Smooth muscle cell (in vitro differentiated cells): ENCODE results near the gene SORBS2. TPM values are rescaled to one million over a fixed set of nuclear protein-coding genes. Genes with fewer than 3 reads are reported as not detected.

Experiments used
- DNase-seq: peaks from one replicate; lab custom pipeline; 2025; ENCODE audit not compliant: unreplicated experiment; lab: John Stamatoyannopoulos, UW
- H2AFZ ChIP-seq: fragments of 200-600 bp; sonication (generic); 2 replicates; pipeline ENCODE4 v1.6.0; 2016; ENCODE audit warnings: antibody characterized with exemption, low read depth, mild to moderate bottlenecking
- H3F3A ChIP-seq: fragments of 200-600 bp; sonication (generic); 2 replicates; pipeline ENCODE4 v1.6.0; 2017; ENCODE audit warnings: antibody characterized with exemption, low read depth
- H3K27ac ChIP-seq: fragments of 200-600 bp; sonication (generic); 2 replicates; pipeline ENCODE4 v1.5.1; 2016; ENCODE audit warnings: low read depth, mild to moderate bottlenecking
- H3K27me3 ChIP-seq: fragments of 200-600 bp; sonication (generic); 2 replicates; pipeline ENCODE4 v1.6.1; 2016; ENCODE audit warnings: low read depth, mild to moderate bottlenecking
- H3K36me3 ChIP-seq: fragments of 200-600 bp; sonication (generic); 2 replicates; pipeline ENCODE4 v1.5.1; 2016; ENCODE audit warnings: low read depth
- H3K4me1 ChIP-seq: fragments of 200-600 bp; sonication (generic); 2 replicates; pipeline ENCODE4 v1.5.1; 2016; ENCODE audit warnings: low read depth
- H3K4me2 ChIP-seq: fragments of 200-600 bp; sonication (generic); 2 replicates; pipeline ENCODE4 v1.6.0; 2016; ENCODE audit warnings: mild to moderate bottlenecking
- H3K4me3 ChIP-seq: fragments of 200-600 bp; sonication (generic); 2 replicates; pipeline ENCODE4 v1.5.1; 2016; ENCODE audit warnings: mild to moderate bottlenecking
- H3K79me2 ChIP-seq: fragments of 200-600 bp; sonication (generic); 2 replicates; pipeline ENCODE4 v1.6.0; 2016; ENCODE audit warnings: low read depth, mild to moderate bottlenecking
- H3K9ac ChIP-seq: fragments of 200-600 bp; sonication (generic); 2 replicates; pipeline ENCODE4 v1.6.0; 2016; ENCODE audit warnings: low read depth
- H3K9me3 ChIP-seq: fragments of 200-600 bp; sonication (generic); replicated peaks from 2 replicates; pipeline ENCODE4 v1.5.1; 2016; ENCODE audit warnings: low read depth
- H4K20me1 ChIP-seq: fragments of 200-600 bp; sonication (generic); 2 replicates; pipeline ENCODE4 v1.6.0; 2016; ENCODE audit warnings: low read depth
- WGBS: methylation state at CpG from one replicate; pipeline ENCODE4 v1.1.7; 2016; ENCODE audit warnings: low lambda C conversion rate; 5-methylcytosine and 5-hydroxymethylcytosine counted together
- polyA plus RNA-seq: library from polyadenylated mRNA; unstranded; fragments of >200 nt; fragmentation: Nextera tagmentation; extraction: Ambion mirVana; gene quantifications from 2 replicates; pipeline ENCODE4 v1.2.1, GENCODE V29; 2016
- total RNA-seq: library from RNA; depleted of rRNA; stranded (reverse); fragments of >200 nt; gene quantifications from 2 replicates; pipeline ENCODE4 v1.2.3, GENCODE V29; 2014
- TF ChIP-seq, protein P1 (sequence below): fragments of 200-600 bp; sonication (generic); IDR thresholded peaks from 2 replicates; pipeline ENCODE4 v1.5.1; 2017; ENCODE audit warnings: borderline replicate concordance, mild to moderate bottlenecking, antibody characterized with exemption; ENCODE audit not compliant: insufficient read depth, poor library complexity, severe bottlenecking

SORBS2 gene
- total and polyA plus RNA-seq, 2 experiments from 2014 or later: 9.0 to 36.6 TPM

DNA sequence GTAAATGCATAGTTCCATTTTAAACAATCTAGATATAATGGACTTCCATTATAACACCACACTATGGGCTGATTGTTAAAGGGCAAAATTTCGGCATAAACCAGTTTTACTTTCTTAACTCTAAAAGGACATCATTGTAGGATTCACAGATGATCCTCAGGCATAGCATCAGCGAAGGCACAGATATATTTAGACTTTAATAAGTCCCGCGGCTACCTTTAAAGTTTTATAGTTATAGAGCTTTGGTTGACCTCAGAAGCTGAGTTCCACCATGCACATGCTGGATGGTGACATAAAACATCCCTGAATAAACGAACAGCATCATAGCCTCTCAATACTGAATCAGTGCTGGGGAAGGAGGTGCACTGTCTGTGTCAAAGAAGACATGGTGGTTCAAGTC is 151.7 kb downstream of the SORBS2 start:
- no peak overlapping the region for H3K27ac ChIP-seq
- no peak overlapping the region for H3K9ac ChIP-seq
- TF ChIP-seq, protein P1, sequence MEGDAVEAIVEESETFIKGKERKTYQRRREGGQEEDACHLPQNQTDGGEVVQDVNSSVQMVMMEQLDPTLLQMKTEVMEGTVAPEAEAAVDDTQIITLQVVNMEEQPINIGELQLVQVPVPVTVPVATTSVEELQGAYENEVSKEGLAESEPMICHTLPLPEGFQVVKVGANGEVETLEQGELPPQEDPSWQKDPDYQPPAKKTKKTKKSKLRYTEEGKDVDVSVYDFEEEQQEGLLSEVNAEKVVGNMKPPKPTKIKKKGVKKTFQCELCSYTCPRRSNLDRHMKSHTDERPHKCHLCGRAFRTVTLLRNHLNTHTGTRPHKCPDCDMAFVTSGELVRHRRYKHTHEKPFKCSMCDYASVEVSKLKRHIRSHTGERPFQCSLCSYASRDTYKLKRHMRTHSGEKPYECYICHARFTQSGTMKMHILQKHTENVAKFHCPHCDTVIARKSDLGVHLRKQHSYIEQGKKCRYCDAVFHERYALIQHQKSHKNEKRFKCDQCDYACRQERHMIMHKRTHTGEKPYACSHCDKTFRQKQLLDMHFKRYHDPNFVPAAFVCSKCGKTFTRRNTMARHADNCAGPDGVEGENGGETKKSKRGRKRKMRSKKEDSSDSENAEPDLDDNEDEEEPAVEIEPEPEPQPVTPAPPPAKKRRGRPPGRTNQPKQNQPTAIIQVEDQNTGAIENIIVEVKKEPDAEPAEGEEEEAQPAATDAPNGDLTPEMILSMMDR: no peak
- no peaks in the 10 kb centered on the region for H3K36me3 ChIP-seq
- no peaks in the 10 kb centered on the region for H3K79me2 ChIP-seq
- H3F3A ChIP-seq: no peaks in the 10 kb centered on the region
- H3K4me2 ChIP-seq: no peak overlapping the region
- no peak overlapping the region for H2AFZ ChIP-seq
- H3K27me3 ChIP-seq: no peaks in the 10 kb centered on the region
- H3K4me3 ChIP-seq: no peak overlapping the region
- peaks cover 3% of the 10 kb centered on the region for H3K4me1 ChIP-seq
- DNase-seq: no peak
- no peaks in the 10 kb centered on the region for H4K20me1 ChIP-seq
- WGBS: 92% methylated on average over 5 of the region's 5 CpGs
- no peaks in the 10 kb centered on the region for H3K9me3 ChIP-seq

GRCh38 chr4:185657699-185658098 is 154.3 kb downstream of the SORBS2 start:
- TF ChIP-seq, protein P1: no peak
- DNase-seq: no peak
- no peaks in the 10 kb centered on the region for H3K36me3 ChIP-seq
- no peaks in the 10 kb centered on the region for H3K27me3 ChIP-seq
- H2AFZ ChIP-seq: no peak overlapping the region
- no peak overlapping the region for H3K4me3 ChIP-seq
- WGBS: 96% methylated on average over 1 of the region's 1 CpG
- H3K79me2 ChIP-seq: no peaks in the 10 kb centered on the region
- H3K27ac ChIP-seq: no peak overlapping the region
- no peak overlapping the region for H3K4me2 ChIP-seq
- no peaks in the 10 kb centered on the region for H3F3A ChIP-seq
- H3K9me3 ChIP-seq: no peaks in the 10 kb centered on the region
- peaks cover 3% of the 10 kb centered on the region for H3K4me1 ChIP-seq
- H3K9ac ChIP-seq: no peak overlapping the region
- no peaks in the 10 kb centered on the region for H4K20me1 ChIP-seq

DNA sequence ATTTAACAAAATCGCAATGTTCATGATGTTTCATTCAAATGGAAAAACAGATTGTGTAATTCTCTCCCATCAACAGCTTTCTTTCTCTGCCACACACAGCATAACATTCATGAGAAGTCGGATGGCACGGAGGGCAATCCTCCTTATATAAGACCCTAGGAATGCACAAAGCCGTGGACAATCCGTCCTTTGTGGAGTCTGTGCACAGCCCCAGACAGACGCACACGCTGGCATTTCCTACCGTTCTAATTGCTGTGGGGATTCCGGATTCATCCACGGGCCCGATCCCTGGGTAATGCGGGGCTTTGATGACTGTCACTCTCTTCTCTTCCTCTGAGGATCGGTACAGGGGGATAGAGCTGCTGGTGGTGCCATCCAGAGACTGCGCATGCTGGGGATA is 154.8 kb downstream of the SORBS2 start:
- TF ChIP-seq, protein P1: no peak
- no peaks in the 10 kb centered on the region for H3F3A ChIP-seq
- peak overlapping the region; percentile 42 for H3K4me2 ChIP-seq
- H3K4me3 ChIP-seq: no peak overlapping the region
- no peaks in the 10 kb centered on the region for H3K9me3 ChIP-seq
- no peak overlapping the region for H2AFZ ChIP-seq
- H3K27ac ChIP-seq: no peak overlapping the region
- no peak overlapping the region for H3K9ac ChIP-seq
- H3K36me3 ChIP-seq: no peaks in the 10 kb centered on the region
- no peak for DNase-seq
- WGBS: 66% methylated on average over 14 of the region's 14 CpGs
- no peaks in the 10 kb centered on the region for H3K27me3 ChIP-seq
- no peaks in the 10 kb centered on the region for H3K79me2 ChIP-seq
- no peaks in the 10 kb centered on the region for H4K20me1 ChIP-seq
- peaks cover 3% of the 10 kb centered on the region for H3K4me1 ChIP-seq

DNA sequence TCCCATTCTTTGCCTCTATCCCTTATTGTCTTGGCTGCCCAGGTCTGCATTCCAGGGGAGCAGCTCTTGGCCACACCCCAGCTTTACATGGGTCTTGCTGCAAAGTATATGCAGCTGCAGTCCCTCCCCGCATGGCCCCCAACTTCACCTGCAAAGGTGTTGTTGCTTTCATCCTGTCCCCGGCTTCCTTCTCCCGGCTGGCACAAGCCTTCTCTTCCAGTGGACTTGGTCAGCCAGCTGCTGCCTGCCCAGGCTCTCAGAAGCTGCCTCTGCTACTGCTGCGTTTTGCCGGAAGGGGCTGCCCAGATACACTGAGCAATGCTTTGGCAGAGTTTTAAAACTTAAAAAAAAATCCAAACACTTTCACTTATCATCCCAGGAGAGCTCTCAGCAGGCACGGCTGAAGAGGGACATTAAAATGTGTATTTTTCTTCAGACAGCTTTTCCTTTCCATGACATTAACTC is 155.5 kb downstream of the SORBS2 start:
- TF ChIP-seq, protein P1: peak; percentile 10
- DNase-seq: no peak
- H3K27me3 ChIP-seq: no peaks in the 10 kb centered on the region
- H3K4me1 ChIP-seq: peaks cover 3% of the 10 kb centered on the region
- H3K9ac ChIP-seq: no peak overlapping the region
- H3K4me2 ChIP-seq: peak overlapping the region; percentile 42
- no peaks in the 10 kb centered on the region for H4K20me1 ChIP-seq
- H3K9me3 ChIP-seq: no peaks in the 10 kb centered on the region
- no peak overlapping the region for H2AFZ ChIP-seq
- H3K27ac ChIP-seq: no peak overlapping the region
- 62% methylated on average over 6 of the region's 6 CpGs for WGBS
- H3K4me3 ChIP-seq: no peak overlapping the region
- no peaks in the 10 kb centered on the region for H3K79me2 ChIP-seq
- H3K36me3 ChIP-seq: no peaks in the 10 kb centered on the region
- no peaks in the 10 kb centered on the region for H3F3A ChIP-seq
